Fibroblast of villous mesenchyme (primary cell): Measurements from ENCODE around the gene TRIM8. TPM values are rescaled to one million over a fixed set of nuclear protein-coding genes. Genes with fewer than 3 reads are reported as not detected.

Experiments used
- DNase-seq: peaks from one replicate; pipeline ENCODE4 v3.0.0-alpha.2; 2010; ENCODE audit warnings: low read depth
- H3K4me3 ChIP-seq: 2 replicates; pipeline ENCODE4 v1.5.1; 2011; ENCODE audit warnings: low read depth, mild to moderate bottlenecking, low read length
- total RNA-seq: library from RNA; depleted of rRNA; stranded (reverse); fragments of >200 nt; gene quantifications from 2 replicates; pipeline ENCODE4 v1.2.3, GENCODE V29; 2012
- TF ChIP-seq, protein P1 (sequence below): IDR thresholded peaks from 2 replicates; pipeline ENCODE4 v1.5.1; 2012; ENCODE audit warnings: low read depth, mild to moderate bottlenecking, low read length; ENCODE audit not compliant: insufficient read depth

TRIM8 gene
- total RNA-seq, 1 donor = 116 TPM

DNA sequence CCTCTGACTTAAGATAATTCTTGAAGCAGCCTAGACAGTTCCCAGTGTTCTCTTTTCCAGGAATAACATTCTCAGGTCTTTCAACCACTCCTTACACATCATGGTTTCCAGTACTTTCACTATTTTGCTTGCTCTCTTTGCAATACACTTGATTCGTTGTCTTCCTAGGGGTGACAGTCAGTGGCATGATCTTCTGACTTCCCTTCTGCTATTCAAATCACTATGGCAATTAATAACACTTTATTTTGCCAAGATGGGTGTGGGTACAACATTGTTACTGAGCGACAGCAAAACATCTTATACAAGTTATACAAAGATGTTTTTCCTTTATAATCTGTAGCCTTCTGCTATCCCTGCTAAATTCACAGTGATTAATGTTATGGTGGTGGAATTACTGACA lies 54.6 kb downstream of the TRIM8 start:
- TF ChIP-seq, protein P1, sequence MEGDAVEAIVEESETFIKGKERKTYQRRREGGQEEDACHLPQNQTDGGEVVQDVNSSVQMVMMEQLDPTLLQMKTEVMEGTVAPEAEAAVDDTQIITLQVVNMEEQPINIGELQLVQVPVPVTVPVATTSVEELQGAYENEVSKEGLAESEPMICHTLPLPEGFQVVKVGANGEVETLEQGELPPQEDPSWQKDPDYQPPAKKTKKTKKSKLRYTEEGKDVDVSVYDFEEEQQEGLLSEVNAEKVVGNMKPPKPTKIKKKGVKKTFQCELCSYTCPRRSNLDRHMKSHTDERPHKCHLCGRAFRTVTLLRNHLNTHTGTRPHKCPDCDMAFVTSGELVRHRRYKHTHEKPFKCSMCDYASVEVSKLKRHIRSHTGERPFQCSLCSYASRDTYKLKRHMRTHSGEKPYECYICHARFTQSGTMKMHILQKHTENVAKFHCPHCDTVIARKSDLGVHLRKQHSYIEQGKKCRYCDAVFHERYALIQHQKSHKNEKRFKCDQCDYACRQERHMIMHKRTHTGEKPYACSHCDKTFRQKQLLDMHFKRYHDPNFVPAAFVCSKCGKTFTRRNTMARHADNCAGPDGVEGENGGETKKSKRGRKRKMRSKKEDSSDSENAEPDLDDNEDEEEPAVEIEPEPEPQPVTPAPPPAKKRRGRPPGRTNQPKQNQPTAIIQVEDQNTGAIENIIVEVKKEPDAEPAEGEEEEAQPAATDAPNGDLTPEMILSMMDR = no peak
- no peak overlapping the region for H3K4me3 ChIP-seq
- no peak for DNase-seq

DNA sequence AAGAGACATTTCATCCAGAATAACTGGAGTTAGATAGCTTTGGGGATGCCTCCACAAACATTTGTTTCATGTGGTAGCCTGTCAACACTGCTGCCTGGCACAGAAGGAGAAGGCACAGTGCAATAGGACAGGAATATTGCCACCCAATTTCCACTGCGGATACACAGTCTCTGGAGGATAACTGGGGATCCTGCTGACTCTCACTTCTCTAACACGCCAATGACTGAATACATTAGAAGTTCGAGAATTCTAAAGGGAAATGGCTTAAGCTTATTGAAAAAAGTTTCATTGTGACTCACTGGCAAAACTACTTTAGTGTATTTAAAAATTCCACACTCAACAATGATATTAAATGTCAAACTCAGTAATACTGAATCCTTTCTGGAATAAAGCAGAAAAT lies 57.0 kb downstream of the TRIM8 start:
- no peak for DNase-seq
- TF ChIP-seq, protein P1 = no peak
- H3K4me3 ChIP-seq = no peak overlapping the region

DNA sequence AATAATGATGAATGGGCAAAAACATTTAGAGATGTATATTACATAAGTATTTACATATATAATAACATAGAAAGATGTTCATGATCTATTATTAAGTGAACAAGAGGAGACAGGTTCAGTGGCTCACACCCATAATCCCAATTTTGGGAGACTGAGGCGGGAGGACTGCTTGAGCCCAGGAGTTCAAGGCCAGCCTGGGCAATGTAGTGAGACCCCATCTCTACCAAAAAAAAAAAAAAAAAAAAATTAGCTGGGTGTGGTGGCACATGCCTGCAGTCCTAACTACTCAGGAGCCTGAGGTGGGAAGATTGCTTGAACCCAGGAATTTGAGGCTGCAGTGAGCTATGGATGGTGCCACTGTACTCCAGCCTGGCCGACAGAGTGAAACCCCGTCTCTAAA lies 57.5 kb downstream of the TRIM8 start:
- H3K4me3 ChIP-seq = no peak overlapping the region
- TF ChIP-seq, protein P1 = no peak
- DNase-seq = no peak

DNA sequence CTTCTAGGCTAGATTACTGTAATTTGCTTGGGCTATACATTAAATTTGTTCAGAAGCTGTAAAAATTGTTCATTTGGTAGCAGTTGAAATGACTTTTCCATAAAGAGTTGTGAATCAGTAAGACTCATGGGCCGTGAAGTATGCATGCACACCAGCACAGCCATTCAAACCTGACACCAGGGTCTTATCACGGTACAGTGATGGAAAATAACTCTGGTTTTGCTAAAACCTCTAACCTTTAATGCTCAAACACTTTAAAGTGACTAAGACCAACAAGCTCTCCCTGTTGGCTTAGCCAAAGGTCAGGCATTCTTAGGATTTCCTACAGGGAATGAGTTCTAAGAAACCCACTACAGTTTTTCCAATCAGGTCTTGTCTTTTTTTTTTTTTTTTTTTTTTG lies 58.5 kb downstream of the TRIM8 start:
- DNase-seq = no peak
- no peak overlapping the region for H3K4me3 ChIP-seq
- TF ChIP-seq, protein P1 = no peak

DNA sequence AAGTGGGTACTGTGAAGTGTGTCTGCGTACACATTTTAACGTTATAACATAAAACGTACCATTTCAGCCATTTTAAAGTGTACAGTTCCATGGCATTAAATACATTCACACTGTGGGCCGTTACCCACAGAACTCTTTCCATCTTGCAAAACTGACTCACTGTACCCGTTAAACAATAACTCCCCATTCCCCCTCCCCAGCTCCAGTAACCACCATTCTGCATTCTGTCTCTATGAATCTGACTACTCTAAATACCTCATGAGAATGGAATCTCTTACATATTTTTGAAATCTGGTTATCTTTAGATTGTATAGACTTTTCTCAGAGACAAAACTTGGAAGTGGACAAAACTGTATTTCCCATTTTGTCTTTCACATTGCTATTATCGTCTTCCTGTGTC lies 60.6 kb downstream of the TRIM8 start:
- no peak overlapping the region for H3K4me3 ChIP-seq

DNA sequence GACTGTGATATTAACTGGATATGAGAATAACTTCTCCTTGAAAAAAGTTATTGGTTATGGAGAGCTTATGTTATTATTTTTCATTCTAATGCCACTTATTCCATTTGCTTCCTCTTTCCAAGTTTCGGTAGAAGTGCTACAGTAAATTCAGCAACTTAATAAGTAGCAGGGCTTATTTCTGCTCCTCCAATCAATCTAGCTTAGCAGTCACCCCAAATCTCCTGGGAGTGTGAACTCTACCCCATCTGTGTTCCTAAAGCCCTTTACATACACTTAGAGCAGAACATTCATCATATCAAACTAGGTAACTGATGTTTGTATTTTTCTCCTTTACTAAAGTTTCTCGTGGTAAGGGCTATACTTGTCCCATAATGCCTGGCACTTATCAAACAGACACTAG lies 61.3 kb downstream of the TRIM8 start:
- TF ChIP-seq, protein P1 = no peak
- DNase-seq = no peak
- no peak overlapping the region for H3K4me3 ChIP-seq

More for the DNA sequence above, 60.6 kb downstream of the TRIM8 start:
- no peak for DNase-seq
- TF ChIP-seq, protein P1 = no peak

Other genes with a start within 250 kb of the TRIM8 start
- gene NFKB2, start 248.8 kb upstream of the TRIM8 start, total RNA-seq = 16.8 and 37.6 TPM in 2 replicates
- gene PSD, start 225.7 kb upstream of the TRIM8 start, total RNA-seq = 1.6 and 2.2 TPM in 2 replicates
- gene FBXL15, start 223.6 kb upstream of the TRIM8 start, total RNA-seq = 4.3 and 8.4 TPM in 2 replicates
- gene CUEDC2, start 211.9 kb upstream of the TRIM8 start, total RNA-seq = 51.0 and 54.8 TPM in 2 replicates
- not detected in 2 replicates for gene C10orf95, start 192.9 kb upstream of the TRIM8 start, total RNA-seq
- gene ACTR1A, start 141.8 kb upstream of the TRIM8 start, total RNA-seq = 130 and 142 TPM in 2 replicates
- 2.3 and 3.9 TPM in 2 replicates for gene SUFU, start 140.5 kb upstream of the TRIM8 start, total RNA-seq
- gene ARL3, start 69.9 kb downstream of the TRIM8 start, total RNA-seq = 5.5 and 6.0 TPM in 2 replicates
- gene SFXN2, start 70.2 kb downstream of the TRIM8 start, total RNA-seq = 2.9 and 3.5 TPM in 2 replicates
- gene WBP1L, start 99.5 kb downstream of the TRIM8 start, total RNA-seq = 34.8 and 40.6 TPM in 2 replicates
- not detected in 2 replicates for gene CYP17A1, start 192.9 kb downstream of the TRIM8 start, total RNA-seq
- 14.7 and 17.4 TPM in 2 replicates for gene BORCS7, start 209.8 kb downstream of the TRIM8 start, total RNA-seq
- gene AS3MT, start 225.0 kb downstream of the TRIM8 start, total RNA-seq = 5.2 and 5.5 TPM in 2 replicates